ENCODE measurements around the gene GPX4.

GPX4 gene

DNA sequence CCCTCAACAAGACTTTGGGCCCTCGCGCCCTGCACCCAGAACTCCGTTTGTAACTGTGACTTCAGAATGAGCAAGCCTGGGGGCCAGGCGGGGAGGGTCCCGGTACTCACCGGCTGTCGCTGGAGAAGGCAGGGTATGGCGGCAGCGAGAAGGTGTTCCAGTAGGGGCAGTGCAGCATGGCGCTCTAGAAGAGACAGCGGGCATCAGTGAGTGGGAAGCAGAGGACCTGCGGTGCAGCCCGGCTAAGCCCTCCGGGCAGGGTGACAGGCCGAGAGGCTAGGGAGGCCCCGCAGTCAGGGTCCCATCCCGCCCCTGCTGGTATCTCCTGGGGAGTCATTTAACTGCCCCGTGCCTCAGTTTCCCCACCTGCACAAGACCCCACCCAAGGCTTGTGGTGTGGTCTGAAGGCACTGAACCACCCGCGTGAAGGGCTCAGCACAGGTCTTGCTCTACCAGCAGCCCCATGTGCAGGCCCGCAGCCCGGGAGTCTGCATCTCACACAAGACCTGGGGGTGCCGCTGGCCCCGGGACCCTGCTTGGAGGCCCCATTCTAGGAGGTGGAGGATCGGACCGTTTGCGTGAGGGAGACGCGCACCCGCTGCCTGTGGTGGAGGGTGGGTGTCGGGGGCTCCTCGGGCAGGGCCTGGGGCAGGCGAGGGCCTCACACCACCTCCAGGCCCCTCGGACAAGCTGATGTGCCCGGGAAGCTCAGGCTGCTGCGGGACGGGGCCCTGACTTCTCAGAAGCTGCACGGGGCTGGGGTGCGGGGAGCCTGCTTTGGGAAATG is 45.7 kb downstream of the GPX4 start:
- no peak for DNase-seq (ENCODE audit: low read depth in 1 of 2, low spot score in 1 of 2)

DNA sequence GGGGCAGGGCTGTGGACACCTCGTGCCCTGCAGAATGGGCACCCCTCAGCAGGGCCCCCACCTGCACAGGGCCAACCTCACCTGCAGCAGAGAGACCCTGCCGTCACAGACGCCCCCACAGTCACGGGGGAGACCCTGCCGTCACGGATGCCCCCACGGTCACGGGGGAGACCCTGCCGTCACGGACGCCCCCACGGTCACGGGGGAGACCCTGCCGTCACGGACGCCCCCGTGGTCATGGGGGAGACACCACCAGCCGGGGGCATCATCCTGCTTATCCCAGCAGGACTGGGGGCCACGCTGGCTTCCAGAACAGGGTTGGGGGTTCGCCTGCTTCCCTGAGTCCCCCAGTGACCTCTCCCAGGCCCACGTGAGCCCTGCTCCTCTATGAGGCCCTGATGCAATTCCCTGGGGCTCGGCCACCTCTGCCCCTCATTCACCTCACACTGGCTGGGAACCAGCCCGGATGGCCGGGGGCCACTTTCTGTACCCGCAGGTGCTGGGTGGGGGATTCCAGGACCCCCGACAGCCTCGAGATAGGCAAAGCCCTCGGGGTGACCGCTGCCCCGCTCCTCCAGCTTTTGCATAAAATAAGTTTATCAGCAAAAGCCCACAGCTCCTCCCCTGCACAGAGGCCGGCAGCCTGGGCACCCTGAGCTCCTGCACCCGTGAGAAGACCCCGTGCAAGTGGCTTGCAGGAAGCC is 46.7 kb downstream of the GPX4 start:
- no peak for DNase-seq (ENCODE audit: low read depth in 1 of 2, low spot score in 1 of 2)

DNA sequence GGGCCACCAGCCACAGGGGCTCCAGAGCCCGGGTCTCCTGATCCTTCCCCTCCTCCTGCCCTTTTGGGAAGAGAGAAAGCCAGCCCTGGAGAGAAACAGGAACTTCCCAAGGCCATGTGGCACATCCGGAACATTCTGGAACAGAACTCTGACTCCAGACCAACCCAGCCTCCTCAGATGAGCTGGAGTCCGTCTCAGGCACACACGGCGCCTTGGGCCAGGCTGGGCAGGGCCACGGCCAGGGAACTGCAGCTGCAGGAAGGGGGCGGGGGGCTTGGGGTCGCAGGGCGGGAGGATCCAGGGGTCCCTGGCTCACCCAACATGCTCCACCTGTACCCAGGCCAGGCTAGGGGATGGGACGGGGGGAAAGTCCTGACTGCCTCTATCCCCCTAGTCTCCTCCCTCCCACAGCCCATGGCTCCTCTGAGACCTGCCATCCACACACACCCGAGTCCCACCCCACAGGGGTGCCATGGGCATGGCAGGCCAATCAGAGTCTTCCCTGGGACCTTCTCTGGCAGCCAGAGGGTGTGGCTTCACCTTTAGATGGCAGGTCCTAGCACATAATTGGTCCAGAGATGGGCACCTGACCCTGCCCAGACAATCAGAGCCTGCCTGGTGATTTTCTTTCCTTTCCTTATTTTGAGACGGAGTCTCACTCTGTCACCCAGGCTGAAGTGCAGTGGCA is 47.4 kb downstream of the GPX4 start:
- no peak for DNase-seq (ENCODE audit: low read depth in 1 of 2, low spot score in 1 of 2)

DNA sequence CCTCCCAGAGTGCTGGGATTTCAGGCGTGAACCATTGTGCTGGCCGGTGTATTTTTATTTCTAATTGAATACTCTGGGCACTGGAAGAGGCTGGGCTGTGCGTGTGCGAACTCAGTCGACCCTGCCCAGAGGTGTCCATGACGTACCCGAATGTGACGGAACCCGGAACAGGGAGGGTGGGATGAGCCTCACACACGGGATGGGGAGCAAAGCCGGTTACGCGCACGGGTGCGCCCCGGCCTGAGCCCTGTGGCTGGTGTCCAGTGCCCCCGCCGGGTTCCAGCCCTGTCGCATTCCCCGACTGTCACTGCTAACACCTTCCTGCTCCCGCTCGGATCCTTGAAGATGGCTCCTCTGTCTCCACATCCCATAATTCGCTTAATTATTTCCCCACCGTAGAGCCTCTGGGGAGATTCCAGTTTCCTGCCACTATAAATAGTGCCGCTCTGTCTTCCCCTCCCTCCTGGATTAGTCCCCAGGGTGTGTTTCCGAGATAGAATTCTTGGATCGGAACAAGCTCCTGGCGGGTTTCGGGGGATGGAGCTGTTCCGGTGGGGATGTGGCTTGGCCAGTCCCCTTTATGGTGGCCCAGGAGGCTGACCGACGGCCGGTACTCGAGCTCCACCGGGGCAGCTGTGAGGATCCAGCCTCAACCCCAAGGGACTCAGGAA is 48.3 kb downstream of the GPX4 start:
- no peak for DNase-seq (ENCODE audit: low read depth in 1 of 2, low spot score in 1 of 2)

DNA sequence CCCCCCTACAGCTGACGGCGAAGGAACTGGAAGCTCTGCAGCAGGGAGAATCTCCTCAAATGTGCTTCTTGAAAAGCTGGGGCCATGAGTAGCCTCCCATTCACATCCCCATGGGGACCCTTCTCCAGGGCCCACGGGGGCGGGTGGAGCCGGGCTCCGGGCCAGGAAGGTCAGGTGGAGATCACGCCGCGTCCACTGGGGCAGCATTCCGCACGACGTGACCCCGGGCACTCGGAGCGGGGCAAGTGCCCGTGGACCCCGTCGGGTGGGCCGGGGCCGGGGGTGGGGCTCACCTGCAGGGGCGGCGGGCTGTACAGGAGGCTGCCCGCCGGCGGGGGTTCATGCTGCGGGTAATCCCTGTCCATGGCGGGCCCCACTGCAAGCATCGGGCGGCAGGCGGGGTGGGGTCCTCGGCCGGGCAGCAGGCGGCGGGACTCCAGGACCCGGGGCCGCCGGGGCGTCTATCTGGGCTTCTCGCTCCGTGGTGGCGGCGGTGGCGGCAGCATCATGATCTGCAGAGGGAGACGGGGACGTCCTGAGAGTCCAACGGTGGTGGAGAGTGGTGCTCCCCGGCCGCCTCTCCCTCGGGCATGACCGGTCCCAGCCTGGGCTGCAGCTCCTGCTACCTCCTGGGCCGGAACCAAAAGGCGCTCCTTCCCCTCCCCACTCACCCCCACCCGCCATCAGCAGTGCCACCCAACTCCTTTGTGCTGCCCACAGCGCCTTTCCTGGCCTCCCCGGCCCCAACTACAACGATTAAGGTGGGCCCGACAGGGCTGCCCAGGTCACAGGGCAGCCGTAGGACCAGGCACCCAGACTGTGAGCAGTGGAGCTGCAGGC is 50.3 kb downstream of the GPX4 start:
- DNase-seq (ENCODE audit: low read depth in 1 of 2, low spot score in 1 of 2) = no peak

DNA sequence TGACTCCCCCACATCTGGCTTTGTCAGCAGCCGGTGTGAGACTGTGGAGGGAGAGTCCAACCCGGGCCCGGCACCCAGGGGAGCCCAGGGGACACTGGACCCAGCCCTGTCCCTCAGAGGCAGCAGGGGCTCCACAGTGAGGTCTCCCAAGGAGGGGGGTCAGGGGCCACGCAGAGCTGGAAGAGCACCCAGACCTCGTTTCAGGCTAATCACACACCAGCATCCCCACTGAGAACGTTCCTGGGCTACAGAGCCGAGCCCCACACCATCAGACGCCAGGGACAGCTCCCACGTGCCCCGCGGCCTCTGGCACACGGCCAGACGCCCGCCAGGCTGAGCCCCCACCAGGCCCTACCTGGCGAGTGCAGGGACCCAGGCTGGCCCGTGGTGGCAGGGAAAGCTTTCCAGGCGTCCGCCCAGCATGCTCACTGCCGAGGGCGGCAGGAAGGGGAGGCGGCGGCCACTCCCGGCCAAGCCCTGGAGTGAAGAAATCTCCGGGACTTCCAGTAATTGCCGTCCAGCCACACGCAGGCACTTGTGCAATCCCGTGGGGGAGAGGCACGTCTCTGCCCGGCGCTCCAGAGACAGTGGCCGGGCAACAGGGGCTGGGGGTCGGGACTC is 51.0 kb downstream of the GPX4 start:
- DNase-seq (ENCODE audit: low read depth in 1 of 2, low spot score in 1 of 2) = no peak

DNA sequence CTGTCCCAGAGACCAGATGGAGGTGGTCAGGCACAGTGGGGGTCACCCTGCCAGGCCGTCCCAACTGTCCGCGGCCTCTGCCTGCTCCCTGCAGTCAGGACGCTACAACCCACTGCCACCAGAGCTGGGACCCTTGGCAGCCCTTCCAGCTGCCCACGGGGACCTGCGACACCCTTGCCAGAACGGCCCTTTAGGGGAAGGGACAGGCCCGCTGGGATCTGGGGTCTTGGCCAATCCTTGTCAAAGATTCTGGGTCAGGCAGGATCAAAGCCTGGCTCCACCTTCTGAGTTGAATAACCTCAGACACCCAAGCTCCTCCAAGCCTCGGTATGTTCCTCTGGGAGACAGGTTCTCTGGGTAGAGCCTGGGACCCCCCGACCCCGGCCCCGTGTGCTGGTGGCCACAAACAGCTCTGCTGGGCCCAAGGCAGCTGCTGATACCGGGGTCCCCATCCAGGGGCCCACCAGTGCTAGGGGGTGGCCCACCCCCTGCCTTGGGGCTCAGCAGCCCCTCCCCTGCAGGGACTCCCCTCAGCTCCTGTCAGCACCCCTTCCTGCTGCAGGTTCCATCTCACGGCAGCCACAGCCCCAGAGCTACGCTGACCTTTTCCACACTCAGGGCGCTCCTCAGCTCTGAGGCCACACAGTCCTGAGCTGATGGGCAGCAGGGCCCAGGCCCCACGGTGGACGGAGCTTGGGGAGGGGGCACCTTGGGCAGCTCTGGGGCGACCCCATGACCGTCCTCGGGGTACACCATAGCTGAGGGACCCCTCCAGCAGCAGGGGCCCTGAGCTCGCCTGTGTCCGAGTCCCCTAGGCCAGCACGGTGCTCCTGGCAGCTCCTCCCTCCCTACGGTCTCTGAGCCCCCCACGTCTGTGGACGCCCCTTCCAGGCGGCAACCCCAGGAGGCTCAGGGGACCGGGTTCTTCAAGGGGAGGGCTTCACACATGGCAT is 51.8 kb downstream of the GPX4 start:
- no peak for DNase-seq (ENCODE audit: low read depth in 1 of 2, low spot score in 1 of 2)
